WTC11 (cell line): Measurements from ENCODE around the gene CDC16. TPM values are rescaled to one million over a fixed set of nuclear protein-coding genes. Genes with fewer than 3 reads are reported as not detected.

Experiments
- ATAC-seq: fragments of 200-7000 bp; cut with Tn5 transposase; 2 replicates; pipeline ENCODE4 v1.10.0; 2021; ENCODE audit warnings: mild to moderate bottlenecking, moderate library complexity
- CTCF ChIA-PET: fragments of 300-600 bp; sonication (Branson Sonifier 250); formaldehyde crosslinking; loops from one replicate; lab custom pipeline; 2021; ENCODE audit warnings: antibody characterized with exemption; lab: Charles Lee
- POLR2A ChIA-PET: fragments of 350-600 bp; sonication (Branson Sonifier 250); formaldehyde crosslinking; loops from one replicate; lab custom pipeline; 2021; ENCODE audit warnings: antibody characterized with exemption; lab: Charles Lee
- DNase-seq: peaks from one replicate; pipeline ENCODE4 v3.0.0; 2021; ENCODE audit warnings: low spot score
- H3K27ac Mint-ChIP-seq: 2 replicates; pipeline ENCODE4 v1.8.0; 2021; ENCODE audit warnings: mixed read lengths
- H3K27me3 Mint-ChIP-seq: 2 replicates; pipeline ENCODE4 v1.8.0; 2021; ENCODE audit warnings: low read depth, mild to moderate bottlenecking, moderate library complexity, mixed read lengths
- H3K36me3 Mint-ChIP-seq: 2 replicates; pipeline ENCODE4 v1.8.0; 2021; ENCODE audit warnings: mixed read lengths
- H3K4me1 Mint-ChIP-seq: 2 replicates; pipeline ENCODE4 v1.8.0; 2022; ENCODE audit warnings: mixed read lengths
- H3K4me3 Mint-ChIP-seq: 2 replicates; pipeline ENCODE4 v1.8.0; 2021; ENCODE audit warnings: mild to moderate bottlenecking, moderate library complexity, mixed read lengths
- H3K9me3 Mint-ChIP-seq: 2 replicates; pipeline ENCODE4 v1.8.0; 2021; ENCODE audit warnings: mixed read lengths
- FOXJ3 ChIP-seq: sonication (generic); formaldehyde crosslinking; IDR thresholded peaks from 2 replicates; pipeline ENCODE4 v1.9.0; 2021; ENCODE audit warnings: missing genetic modification reagents, mild to moderate bottlenecking, borderline replicate concordance
- HMGA2 ChIP-seq: fragments of 250-450 bp; sonication (Bioruptor Pico); IDR thresholded peaks from 2 replicates; pipeline ENCODE4 v1.4.0; 2021; ENCODE audit warnings: mild to moderate bottlenecking, moderate library complexity
- PRRX2 ChIP-seq: fragments of 250-450 bp; sonication (Bioruptor Pico); IDR thresholded peaks from 2 replicates; pipeline ENCODE4 v1.8.0; 2021; ENCODE audit warnings: mild to moderate bottlenecking
- ZBTB21 ChIP-seq: sonication (generic); formaldehyde crosslinking; IDR thresholded peaks from 2 replicates; pipeline ENCODE4 v1.8.1; 2023; ENCODE audit warnings: mild to moderate bottlenecking, missing genetic modification reagents, borderline replicate concordance
- ZNF219 ChIP-seq: sonication (generic); formaldehyde crosslinking; IDR thresholded peaks from 2 replicates; pipeline ENCODE4 v1.8.0; 2023; ENCODE audit warnings: missing genetic modification reagents, mild to moderate bottlenecking, borderline replicate concordance
- ZNF317 ChIP-seq: sonication (generic); formaldehyde crosslinking; IDR thresholded peaks from 2 replicates; pipeline ENCODE4 v1.8.1; 2023; ENCODE audit warnings: low read depth, mild to moderate bottlenecking, moderate library complexity, missing genetic modification reagents, borderline replicate concordance
- total RNA-seq: library from RNA; stranded (reverse); gene quantifications from 3 replicates; pipeline ENCODE4 v1.2.3, GENCODE V29; 2021
- TF ChIP-seq, protein P1 (sequence below): fragments of 200-600 bp; IDR thresholded peaks from 2 replicates; pipeline ENCODE4 v1.8.0; 2022; ENCODE audit warnings: antibody characterized with exemption
- TF ChIP-seq, protein P2 (sequence below): sonication (generic); formaldehyde crosslinking; IDR thresholded peaks from 2 replicates; pipeline ENCODE4 v1.8.1; 2023; ENCODE audit warnings: mild to moderate bottlenecking, missing genetic modification reagents, moderate library complexity
- TF ChIP-seq, protein P3 (sequence below): sonication (generic); formaldehyde crosslinking; IDR thresholded peaks from 2 replicates; pipeline ENCODE4 v1.8.0; 2023; ENCODE audit warnings: mild to moderate bottlenecking, missing genetic modification reagents
- TF ChIP-seq, protein P4 (sequence below): fragments of 250-450 bp; sonication (Bioruptor Pico); IDR thresholded peaks from 2 replicates; pipeline ENCODE4 v1.8.0; 2021; ENCODE audit warnings: mild to moderate bottlenecking
- TF ChIP-seq, protein P5 (sequence below): sonication (generic); formaldehyde crosslinking; IDR thresholded peaks from 2 replicates; pipeline ENCODE4 v1.8.1; 2023; ENCODE audit warnings: mild to moderate bottlenecking, missing genetic modification reagents, moderate library complexity
- TF ChIP-seq, protein P6 (sequence below): sonication (generic); formaldehyde crosslinking; IDR thresholded peaks from 2 replicates; pipeline ENCODE4 v1.8.1; 2023; ENCODE audit warnings: mild to moderate bottlenecking, missing genetic modification reagents, borderline replicate concordance

CDC16 gene
- total RNA-seq, 1 experiment from 2014 or later, result 73.5 TPM

DNA sequence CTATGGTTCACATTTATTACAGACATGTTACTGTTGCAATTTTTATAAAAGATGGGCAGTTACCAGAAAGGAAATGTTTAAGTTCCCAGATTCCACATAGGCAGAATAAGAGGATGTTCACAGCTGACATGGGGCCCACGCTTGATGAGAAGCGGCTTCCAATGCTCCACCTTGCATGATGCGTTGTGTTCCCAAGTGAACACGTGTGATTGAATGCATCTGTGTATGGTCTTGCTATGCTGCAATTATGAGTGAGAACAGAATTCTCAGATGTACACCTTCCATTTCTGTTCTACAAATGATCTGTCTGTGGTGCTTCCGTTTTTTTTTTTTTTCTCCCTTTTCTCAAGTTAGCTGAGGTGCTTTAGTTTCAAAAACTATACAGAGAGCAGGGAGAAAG, 62.2 kb downstream of the CDC16 start (continued):
- TF ChIP-seq, protein P1, sequence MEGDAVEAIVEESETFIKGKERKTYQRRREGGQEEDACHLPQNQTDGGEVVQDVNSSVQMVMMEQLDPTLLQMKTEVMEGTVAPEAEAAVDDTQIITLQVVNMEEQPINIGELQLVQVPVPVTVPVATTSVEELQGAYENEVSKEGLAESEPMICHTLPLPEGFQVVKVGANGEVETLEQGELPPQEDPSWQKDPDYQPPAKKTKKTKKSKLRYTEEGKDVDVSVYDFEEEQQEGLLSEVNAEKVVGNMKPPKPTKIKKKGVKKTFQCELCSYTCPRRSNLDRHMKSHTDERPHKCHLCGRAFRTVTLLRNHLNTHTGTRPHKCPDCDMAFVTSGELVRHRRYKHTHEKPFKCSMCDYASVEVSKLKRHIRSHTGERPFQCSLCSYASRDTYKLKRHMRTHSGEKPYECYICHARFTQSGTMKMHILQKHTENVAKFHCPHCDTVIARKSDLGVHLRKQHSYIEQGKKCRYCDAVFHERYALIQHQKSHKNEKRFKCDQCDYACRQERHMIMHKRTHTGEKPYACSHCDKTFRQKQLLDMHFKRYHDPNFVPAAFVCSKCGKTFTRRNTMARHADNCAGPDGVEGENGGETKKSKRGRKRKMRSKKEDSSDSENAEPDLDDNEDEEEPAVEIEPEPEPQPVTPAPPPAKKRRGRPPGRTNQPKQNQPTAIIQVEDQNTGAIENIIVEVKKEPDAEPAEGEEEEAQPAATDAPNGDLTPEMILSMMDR, result no peak
- TF ChIP-seq ZBTB21, result no peak
- TF ChIP-seq, protein P2, sequence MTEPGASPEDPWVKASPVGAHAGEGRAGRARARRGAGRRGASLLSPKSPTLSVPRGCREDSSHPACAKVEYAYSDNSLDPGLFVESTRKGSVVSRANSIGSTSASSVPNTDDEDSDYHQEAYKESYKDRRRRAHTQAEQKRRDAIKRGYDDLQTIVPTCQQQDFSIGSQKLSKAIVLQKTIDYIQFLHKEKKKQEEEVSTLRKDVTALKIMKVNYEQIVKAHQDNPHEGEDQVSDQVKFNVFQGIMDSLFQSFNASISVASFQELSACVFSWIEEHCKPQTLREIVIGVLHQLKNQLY, result no peak
- TF ChIP-seq, protein P3, sequence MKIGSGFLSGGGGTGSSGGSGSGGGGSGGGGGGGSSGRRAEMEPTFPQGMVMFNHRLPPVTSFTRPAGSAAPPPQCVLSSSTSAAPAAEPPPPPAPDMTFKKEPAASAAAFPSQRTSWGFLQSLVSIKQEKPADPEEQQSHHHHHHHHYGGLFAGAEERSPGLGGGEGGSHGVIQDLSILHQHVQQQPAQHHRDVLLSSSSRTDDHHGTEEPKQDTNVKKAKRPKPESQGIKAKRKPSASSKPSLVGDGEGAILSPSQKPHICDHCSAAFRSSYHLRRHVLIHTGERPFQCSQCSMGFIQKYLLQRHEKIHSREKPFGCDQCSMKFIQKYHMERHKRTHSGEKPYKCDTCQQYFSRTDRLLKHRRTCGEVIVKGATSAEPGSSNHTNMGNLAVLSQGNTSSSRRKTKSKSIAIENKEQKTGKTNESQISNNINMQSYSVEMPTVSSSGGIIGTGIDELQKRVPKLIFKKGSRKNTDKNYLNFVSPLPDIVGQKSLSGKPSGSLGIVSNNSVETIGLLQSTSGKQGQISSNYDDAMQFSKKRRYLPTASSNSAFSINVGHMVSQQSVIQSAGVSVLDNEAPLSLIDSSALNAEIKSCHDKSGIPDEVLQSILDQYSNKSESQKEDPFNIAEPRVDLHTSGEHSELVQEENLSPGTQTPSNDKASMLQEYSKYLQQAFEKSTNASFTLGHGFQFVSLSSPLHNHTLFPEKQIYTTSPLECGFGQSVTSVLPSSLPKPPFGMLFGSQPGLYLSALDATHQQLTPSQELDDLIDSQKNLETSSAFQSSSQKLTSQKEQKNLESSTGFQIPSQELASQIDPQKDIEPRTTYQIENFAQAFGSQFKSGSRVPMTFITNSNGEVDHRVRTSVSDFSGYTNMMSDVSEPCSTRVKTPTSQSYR (CRISPR knock-in tag), result no peak
- TF ChIP-seq, protein P4, sequence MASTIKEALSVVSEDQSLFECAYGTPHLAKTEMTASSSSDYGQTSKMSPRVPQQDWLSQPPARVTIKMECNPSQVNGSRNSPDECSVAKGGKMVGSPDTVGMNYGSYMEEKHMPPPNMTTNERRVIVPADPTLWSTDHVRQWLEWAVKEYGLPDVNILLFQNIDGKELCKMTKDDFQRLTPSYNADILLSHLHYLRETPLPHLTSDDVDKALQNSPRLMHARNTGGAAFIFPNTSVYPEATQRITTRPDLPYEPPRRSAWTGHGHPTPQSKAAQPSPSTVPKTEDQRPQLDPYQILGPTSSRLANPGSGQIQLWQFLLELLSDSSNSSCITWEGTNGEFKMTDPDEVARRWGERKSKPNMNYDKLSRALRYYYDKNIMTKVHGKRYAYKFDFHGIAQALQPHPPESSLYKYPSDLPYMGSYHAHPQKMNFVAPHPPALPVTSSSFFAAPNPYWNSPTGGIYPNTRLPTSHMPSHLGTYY (CRISPR knock-in tag), result no peak
- TF ChIP-seq, protein P5, sequence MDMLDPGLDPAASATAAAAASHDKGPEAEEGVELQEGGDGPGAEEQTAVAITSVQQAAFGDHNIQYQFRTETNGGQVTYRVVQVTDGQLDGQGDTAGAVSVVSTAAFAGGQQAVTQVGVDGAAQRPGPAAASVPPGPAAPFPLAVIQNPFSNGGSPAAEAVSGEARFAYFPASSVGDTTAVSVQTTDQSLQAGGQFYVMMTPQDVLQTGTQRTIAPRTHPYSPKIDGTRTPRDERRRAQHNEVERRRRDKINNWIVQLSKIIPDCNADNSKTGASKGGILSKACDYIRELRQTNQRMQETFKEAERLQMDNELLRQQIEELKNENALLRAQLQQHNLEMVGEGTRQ (CRISPR knock-in tag), result no peak

DNA sequence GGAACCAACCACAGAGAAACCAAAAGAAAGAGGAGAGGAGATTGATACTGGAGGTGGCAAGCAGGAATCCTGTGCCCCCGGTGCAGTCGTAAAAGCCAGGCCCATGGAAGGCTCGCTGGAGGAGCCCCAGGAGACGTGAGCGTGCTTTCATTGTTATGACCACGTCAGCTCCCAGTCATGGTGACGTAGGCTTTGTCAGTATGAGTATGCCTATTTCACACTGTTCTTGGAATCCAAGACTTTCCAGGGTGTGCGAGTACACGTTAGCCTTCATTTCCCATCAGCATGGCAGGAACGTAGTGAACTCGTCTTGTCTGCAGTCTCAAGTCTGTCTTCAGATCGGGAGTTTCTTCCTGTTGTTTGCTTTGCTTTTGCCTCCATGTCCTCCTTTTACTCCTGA, 64.2 kb downstream of the CDC16 start:
- DNase-seq, result no peak
- Mint-ChIP-seq H3K36me3 (peaks cover 61% of the 10 kb centered on the region), H3K4me3 (no peak overlapping the region), H3K27ac (no peak overlapping the region), H3K27me3 (no peaks in the 10 kb centered on the region), H3K9me3 (no peaks in the 10 kb centered on the region), H3K4me1 (no peaks in the 10 kb centered on the region)
- ATAC-seq, result no peak
- TF ChIP-seq ZNF317 (CRISPR knock-in tag), result peak; percentile 63
- no peak for TF ChIP-seq PRRX2 (CRISPR knock-in tag)
- ChIA-PET POLR2A (no interaction called here), CTCF (no interaction called here)

DNA sequence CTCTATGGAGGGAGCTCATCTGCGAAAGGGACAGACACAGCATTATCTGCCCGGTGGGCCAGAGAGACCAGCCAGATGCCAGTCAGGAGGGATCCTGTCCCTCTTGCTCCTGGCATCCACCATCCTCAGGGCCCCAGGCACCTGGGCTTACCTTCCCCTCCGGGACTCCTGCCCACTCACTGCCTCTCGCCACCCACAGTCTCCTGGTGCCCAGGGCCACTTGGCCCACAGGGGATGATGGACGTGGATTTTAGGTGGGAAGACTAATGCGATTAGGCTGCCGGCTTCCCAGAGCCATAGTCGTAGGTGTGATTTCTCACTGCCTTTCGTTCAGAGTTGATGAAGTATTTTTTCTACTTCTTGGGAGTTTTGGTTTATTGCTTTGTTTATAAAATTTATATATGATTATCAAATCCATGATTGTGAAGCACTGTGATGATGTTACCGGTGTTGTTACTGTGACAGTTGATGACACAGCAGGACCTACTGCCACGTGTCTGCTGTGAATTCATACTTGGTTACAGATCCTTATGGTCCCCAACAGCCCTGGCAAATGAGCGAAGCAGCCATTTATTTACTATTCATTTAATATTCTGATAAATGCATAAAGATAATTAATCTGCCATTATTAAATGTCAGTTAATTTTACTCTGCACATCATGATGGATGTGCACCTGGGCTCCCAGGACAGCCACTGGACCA, 65.1 kb downstream of the CDC16 start:
- ATAC-seq (no peak), DNase-seq (no peak)
- Mint-ChIP-seq H3K4me1 (no peaks in the 10 kb centered on the region), H3K9me3 (no peaks in the 10 kb centered on the region), H3K36me3 (peaks cover 62% of the 10 kb centered on the region), H3K27me3 (no peaks in the 10 kb centered on the region), H3K4me3 (no peak overlapping the region), H3K27ac (peak overlapping the region; percentile 18; the same call in 1 of the 2 replicates)
- ChIA-PET CTCF (no interaction called here), POLR2A (no interaction called here)
- no peak for TF ChIP-seq ZNF219
- peak; percentile 42; the same call in 1 of the 2 replicates for TF ChIP-seq HMGA2 (CRISPR knock-in tag)
- no peak for TF ChIP-seq FOXJ3 (CRISPR knock-in tag)
- TF ChIP-seq, protein P6, sequence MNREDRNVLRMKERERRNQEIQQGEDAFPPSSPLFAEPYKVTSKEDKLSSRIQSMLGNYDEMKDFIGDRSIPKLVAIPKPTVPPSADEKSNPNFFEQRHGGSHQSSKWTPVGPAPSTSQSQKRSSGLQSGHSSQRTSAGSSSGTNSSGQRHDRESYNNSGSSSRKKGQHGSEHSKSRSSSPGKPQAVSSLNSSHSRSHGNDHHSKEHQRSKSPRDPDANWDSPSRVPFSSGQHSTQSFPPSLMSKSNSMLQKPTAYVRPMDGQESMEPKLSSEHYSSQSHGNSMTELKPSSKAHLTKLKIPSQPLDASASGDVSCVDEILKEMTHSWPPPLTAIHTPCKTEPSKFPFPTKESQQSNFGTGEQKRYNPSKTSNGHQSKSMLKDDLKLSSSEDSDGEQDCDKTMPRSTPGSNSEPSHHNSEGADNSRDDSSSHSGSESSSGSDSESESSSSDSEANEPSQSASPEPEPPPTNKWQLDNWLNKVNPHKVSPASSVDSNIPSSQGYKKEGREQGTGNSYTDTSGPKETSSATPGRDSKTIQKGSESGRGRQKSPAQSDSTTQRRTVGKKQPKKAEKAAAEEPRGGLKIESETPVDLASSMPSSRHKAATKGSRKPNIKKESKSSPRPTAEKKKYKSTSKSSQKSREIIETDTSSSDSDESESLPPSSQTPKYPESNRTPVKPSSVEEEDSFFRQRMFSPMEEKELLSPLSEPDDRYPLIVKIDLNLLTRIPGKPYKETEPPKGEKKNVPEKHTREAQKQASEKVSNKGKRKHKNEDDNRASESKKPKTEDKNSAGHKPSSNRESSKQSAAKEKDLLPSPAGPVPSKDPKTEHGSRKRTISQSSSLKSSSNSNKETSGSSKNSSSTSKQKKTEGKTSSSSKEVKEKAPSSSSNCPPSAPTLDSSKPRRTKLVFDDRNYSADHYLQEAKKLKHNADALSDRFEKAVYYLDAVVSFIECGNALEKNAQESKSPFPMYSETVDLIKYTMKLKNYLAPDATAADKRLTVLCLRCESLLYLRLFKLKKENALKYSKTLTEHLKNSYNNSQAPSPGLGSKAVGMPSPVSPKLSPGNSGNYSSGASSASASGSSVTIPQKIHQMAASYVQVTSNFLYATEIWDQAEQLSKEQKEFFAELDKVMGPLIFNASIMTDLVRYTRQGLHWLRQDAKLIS (CRISPR knock-in tag), result no peak
- TF ChIP-seq, all 79 proteins: peak for 1
